Tibial nerve (tissue), 4 donors: ENCODE results near the gene ATP8A2. TPM values are rescaled to one million over a fixed set of nuclear protein-coding genes. Genes with fewer than 3 reads are reported as not detected.

Experiments used
- DNase-seq, 2 donors: peaks; one replicate each; pipeline ENCODE4 v3.0.0-alpha.2; 2019; ENCODE audit warnings: low spot score in 2 of 2
- H3K27ac ChIP-seq, 4 donors: fragments of 200-600 bp; sonication (generic) in 3 of 4; one replicate each; pipeline ENCODE4 v1.5.1; 2017 to 2019; ENCODE audit warnings: mild to moderate bottlenecking in 1 of 4
- H3K27me3 ChIP-seq, 2 donors: fragments of 200-600 bp; sonication (generic) in 1 of 2; one replicate each; pipeline versions ENCODE4 v1.5.1 to v1.6.0; 2017 to 2019
- H3K36me3 ChIP-seq, 3 donors: fragments of 200-600 bp; sonication (generic); one replicate each; pipeline ENCODE4 v1.5.1; 2018 to 2019
- H3K4me1 ChIP-seq, 4 donors: fragments of 200-600 bp; sonication (generic) in 3 of 4; one replicate each; pipeline ENCODE4 v1.5.1; 2017 to 2019
- H3K4me3 ChIP-seq, 4 donors: fragments of 200-600 bp; sonication (generic) in 3 of 4; one replicate each; pipeline ENCODE4 v1.5.1; 2017 to 2019; ENCODE audit warnings: mild to moderate bottlenecking in 1 of 4, moderate library complexity in 1 of 4
- H3K9me3 ChIP-seq, 4 donors: fragments of 200-600 bp; sonication (generic) in 3 of 4; one replicate each; pipeline ENCODE4 v1.5.1; 2017 to 2019
- CTCF ChIP-seq, 5 experiments: fragments of 200-600 bp in 3 of 5; fragments of 450-650 bp in 2 of 5; sonication (generic) in 3 of 5; IDR thresholded peaks; one replicate each; pipeline ENCODE4 v1.5.1; 2016 to 2019; ENCODE audit warnings: antibody characterized with exemption in 5 of 5, mild to moderate bottlenecking in 3 of 5, moderate library complexity in 2 of 5
- EP300 ChIP-seq, 2 donors: sonication (generic); formaldehyde crosslinking; IDR thresholded peaks; one replicate each; pipeline ENCODE4 v1.6.1; 2017; ENCODE audit warnings: antibody characterized with exemption in 2 of 2, mild to moderate bottlenecking in 1 of 2
- POLR2A ChIP-seq, 2 donors: fragments of 450-650 bp; IDR thresholded peaks; one replicate each; pipeline ENCODE4 v1.6.1; 2017; ENCODE audit warnings: antibody characterized with exemption in 2 of 2, mild to moderate bottlenecking in 2 of 2, moderate library complexity in 2 of 2
- WGBS, 2 donors: methylation state at CpG; one replicate each; pipeline ENCODE4 v1.1.5; 2018; 5-methylcytosine and 5-hydroxymethylcytosine counted together
- total RNA-seq, 4 donors: library from RNA; depleted of rRNA; stranded (reverse); fragments of >200 nt; gene quantifications; one replicate each; pipeline ENCODE4 v1.1.0, GENCODE V29; 2016

Gene ATP8A2
- total RNA-seq, 4 donors from 2014 or later: 0.30 to 1.7 (median 0.61) TPM

DNA sequence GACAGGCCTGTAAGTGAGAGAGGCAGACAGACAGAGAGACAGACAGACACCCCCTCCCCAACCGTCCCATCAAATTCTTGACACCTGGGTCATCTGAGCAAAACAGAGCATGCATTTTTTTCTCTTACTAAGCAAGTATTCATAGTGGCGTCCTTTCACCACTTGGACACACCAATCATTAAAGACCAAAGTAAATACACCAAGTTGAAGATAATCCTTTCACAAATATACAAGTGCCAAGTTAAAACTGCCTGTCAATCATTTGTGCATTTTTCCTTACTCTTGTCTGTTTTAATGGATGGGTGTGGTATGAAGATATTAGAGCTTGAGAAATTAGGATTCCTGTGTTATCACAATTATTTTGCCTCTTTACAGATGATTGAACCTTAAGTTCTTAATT lies 337.3 kb downstream of the ATP8A2 start:
- Histone ChIP-seq H3K4me3 (no peak overlapping the region), H3K27ac (no peak overlapping the region), H3K36me3 (no peaks in the 10 kb centered on the region), H3K9me3 (no peaks in the 10 kb centered on the region), H3K27me3 (no peaks in the 10 kb centered on the region), H3K4me1 (peaks cover 0 to 11% (median 0%) of the 10 kb centered on the region in 4 donors)
- WGBS, 2 donors: 67 to 78% methylated on average over 2 of the region's 2 CpGs
- no peak for TF ChIP-seq POLR2A (IDR thresholded peaks at IDR 0.05)
- no peak for TF ChIP-seq EP300 (IDR thresholded peaks at IDR 0.05)
- no peak for TF ChIP-seq CTCF (IDR thresholded peaks at IDR 0.05)
- no peak for DNase-seq

DNA sequence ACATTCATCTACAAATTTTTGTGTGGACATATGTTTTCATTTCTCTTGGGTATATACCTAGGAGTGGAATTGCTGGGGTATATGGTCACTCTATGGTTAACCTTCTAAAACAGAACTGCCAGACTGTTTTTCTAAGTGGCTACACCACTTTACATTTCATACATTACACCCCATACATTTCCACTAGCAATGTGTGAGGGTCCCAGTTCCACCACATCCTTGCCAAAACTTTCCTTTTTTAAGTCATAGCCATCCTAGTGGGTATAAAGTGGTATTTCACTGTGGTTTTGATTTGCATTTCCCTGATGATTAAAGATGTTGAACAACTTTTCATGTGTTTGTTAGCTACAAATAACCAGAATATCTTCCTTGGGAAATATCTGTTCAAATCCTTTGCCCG lies 344.0 kb downstream of the ATP8A2 start:
- Histone ChIP-seq H3K27ac (no peak overlapping the region), H3K4me1 (no peaks in the 10 kb centered on the region), H3K4me3 (no peak overlapping the region), H3K27me3 (no peaks in the 10 kb centered on the region), H3K36me3 (no peaks in the 10 kb centered on the region), H3K9me3 (no peaks in the 10 kb centered on the region)
- no peak for DNase-seq
- no peak for TF ChIP-seq EP300 (IDR thresholded peaks at IDR 0.05)
- no peak for TF ChIP-seq CTCF (IDR thresholded peaks at IDR 0.05)
- TF ChIP-seq POLR2A (IDR thresholded peaks at IDR 0.05): no peak
- WGBS, 2 donors: 81 to 98% methylated on average over 1 of the region's 1 CpG

- Histone ChIP-seq H3K9me3 (no peaks in the 10 kb centered on the region), H3K27ac (no peak overlapping the region), H3K4me1 (no peaks in the 10 kb centered on the region), H3K36me3 (no peaks in the 10 kb centered on the region), H3K27me3 (no peaks in the 10 kb centered on the region), H3K4me3 (no peak overlapping the region)
- no peak for DNase-seq
- no peak for TF ChIP-seq EP300 (IDR thresholded peaks at IDR 0.05)
- TF ChIP-seq CTCF (IDR thresholded peaks at IDR 0.05): no peak
- no peak for TF ChIP-seq POLR2A (IDR thresholded peaks at IDR 0.05)
- 69 to 73% methylated on average over 5 of the region's 5 CpGs for WGBS, 2 donors
These were observed 346.0 kb downstream of the ATP8A2 start for GRCh38 chr13:25717666-25718197.

- DNase-seq: no peak
- 95 to 100% methylated on average over 2 of the region's 2 CpGs for WGBS, 2 donors
- H3K4me3 ChIP-seq: no peak overlapping the region
- no peaks in the 10 kb centered on the region for H3K27me3 ChIP-seq
- no peak overlapping the region for H3K27ac ChIP-seq
- H3K36me3 ChIP-seq: no peaks in the 10 kb centered on the region
- TF ChIP-seq CTCF (IDR thresholded peaks at IDR 0.05) (no peak), EP300 (IDR thresholded peaks at IDR 0.05) (no peak), POLR2A (IDR thresholded peaks at IDR 0.05) (no peak)
- H3K9me3 ChIP-seq: no peaks in the 10 kb centered on the region
- H3K4me1 ChIP-seq: no peaks in the 10 kb centered on the region
These were observed 347.9 kb downstream of the ATP8A2 start for GRCh38 chr13:25719666-25720065.

DNA sequence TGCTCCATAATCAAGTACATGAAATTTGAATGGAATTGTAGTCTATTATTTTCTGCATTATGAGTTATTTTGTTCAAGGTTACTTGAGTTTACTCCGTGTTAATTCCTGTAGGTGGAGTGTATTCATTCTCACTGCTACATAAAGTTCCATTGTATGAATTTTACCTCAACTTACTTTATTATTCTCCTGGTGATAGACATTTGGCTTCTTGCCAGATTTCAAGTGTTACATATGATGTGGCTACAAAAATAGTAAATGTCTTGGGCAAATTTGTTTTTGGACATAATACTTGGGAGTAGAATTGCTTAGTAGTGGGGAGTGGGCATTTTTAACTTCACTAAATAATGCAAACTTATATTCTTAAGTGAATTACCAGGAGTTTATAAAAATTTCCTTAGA lies 351.1 kb downstream of the ATP8A2 start:
- no peak overlapping the region for H3K4me3 ChIP-seq
- H3K36me3 ChIP-seq: no peaks in the 10 kb centered on the region
- H3K9me3 ChIP-seq: no peaks in the 10 kb centered on the region
- no peak for DNase-seq
- WGBS, 2 donors: 48 to 69% methylated on average over 1 of the region's 1 CpG
- no peak overlapping the region for H3K27ac ChIP-seq
- TF ChIP-seq CTCF (IDR thresholded peaks at IDR 0.05): no peak
- TF ChIP-seq EP300 (IDR thresholded peaks at IDR 0.05): no peak
- no peak for TF ChIP-seq POLR2A (IDR thresholded peaks at IDR 0.05)
- no peaks in the 10 kb centered on the region for H3K4me1 ChIP-seq
- no peaks in the 10 kb centered on the region for H3K27me3 ChIP-seq
